ENCODE measurements around the gene SLC25A39. TPM values are rescaled to one million over a fixed set of nuclear protein-coding genes. Genes with fewer than 3 reads are reported as not detected.
A peak's percentile ranks its signal among the peaks of the same experiment; 100 is the strongest.

Gene SLC25A39
- total and polyA plus RNA-seq, 2 of the 13 experiments (the other 11 are each of a cell fraction or from before 2014, with no cell fraction given): 144 to 151 TPM

GRCh38 chr17:44326861-44327444, 2.3 kb upstream of the SLC25A39 start (continued):
- TF ChIP-seq GABPA (IDR thresholded peaks at IDR 0.05; ENCODE audit: low read depth, low read length): no peak
- TF ChIP-seq GABPA (CRISPR knock-in tag; IDR thresholded peaks at IDR 0.05; ENCODE audit: low read depth): peak; percentile 61
- TF ChIP-seq MED1 (CRISPR knock-in tag; IDR thresholded peaks at IDR 0.05): peak; percentile 34; the same call in 1 of the 2 replicates
- peak; percentile 98 for TF ChIP-seq SAP130 (CRISPR knock-in tag; IDR thresholded peaks at IDR 0.05; ENCODE audit: low read depth)
- 0 out of 2 replicates have a peak, but pooled peaks have one; percentile 37 for TF ChIP-seq ZSCAN20 (CRISPR knock-in tag; IDR thresholded peaks at IDR 0.05; ENCODE audit: borderline replicate concordance)
- TF ChIP-seq CEBPG (CRISPR knock-in tag; IDR thresholded peaks at IDR 0.05): no peak; the same call in 1 of the 2 replicates
- TF ChIP-seq ZSCAN22 (CRISPR knock-in tag; IDR thresholded peaks at IDR 0.05): no peak
- TF ChIP-seq ZSCAN21 (CRISPR knock-in tag; IDR thresholded peaks at IDR 0.05; ENCODE audit: borderline replicate concordance): peak; percentile 31; the same call in 1 of the 2 replicates
- TF ChIP-seq ZMYM3 (CRISPR knock-in tag; IDR thresholded peaks at IDR 0.05): peak; percentile 91
- no peak for TF ChIP-seq ZXDC (CRISPR knock-in tag; IDR thresholded peaks at IDR 0.05)
- 0 out of 4 replicates have a peak, but pooled peaks of 1 of the 2 experiments have one; percentile 37 for TF ChIP-seq REST (IDR thresholded peaks at IDR 0.05; ENCODE audit: borderline replicate concordance in 1 of 2, low read depth in 1 of 2, low read length in 2 of 2)
